ENCODE measurements around the gene ZFYVE28. TPM values are rescaled to one million over a fixed set of nuclear protein-coding genes. Genes with fewer than 3 reads are reported as not detected.

The ZFYVE28 gene
- total RNA-seq, 5 donors from 2014 or later (not counting 1 experiment from before 2014, with no cell fraction given) = 33.4 to 56.2 (median 45.4) TPM

- Mint-ChIP-seq H3K27ac (no peak overlapping the region), H3K36me3 (peaks cover 3% of the 10 kb centered on the region), H3K9me3 (no peaks in the 10 kb centered on the region), H3K4me3 (peak overlapping the region in 1 of 3 donors; percentile 84), H3K27me3 (no peaks in the 10 kb centered on the region), H3K4me1 (peaks cover 23 to 49% (median 25%) of the 10 kb centered on the region in 3 donors)
- Histone ChIP-seq H3K9me3 (no peaks in the 10 kb centered on the region), H3K36me3 (ENCODE audit: control insufficient read depth in 2 of 2, extremely low read depth in 1 of 2, insufficient read depth in 1 of 2, low read length in 1 of 2) (no peaks in the 10 kb centered on the region), H3K4me3 (ENCODE audit: control insufficient read depth in 1 of 2, extremely low read depth in 1 of 2, low read length in 1 of 2) (peak overlapping the region in 1 of 2 donors; percentile 67), H3K27me3 (replicated peaks in 1 of 2; ENCODE audit: control insufficient read depth in 2 of 2, extremely low read depth in 1 of 2, insufficient read depth in 2 of 2, low read length in 1 of 2) (peaks cover 0 to 14% of the 10 kb centered on the region in 2 experiments), H3K27ac (ENCODE audit: low read length) (no peak overlapping the region), H3K4me1 (ENCODE audit: control insufficient read depth in 1 of 2, extremely low read depth in 1 of 2, insufficient read depth in 2 of 2, low read length in 2 of 2) (peaks cover 0 to 29% of the 10 kb centered on the region in 2 experiments)
- 66% methylated on average over 13 of the region's 15 CpGs for WGBS (ENCODE audit: insufficient coverage)
- DNase-seq (no peak), ATAC-seq (replicated peaks in 1 of 4) (peak in 1 of 4 experiments; percentile 21)
- CTCF ChIA-PET = interaction anchor here in 1 of 2 donors (1.7 kb wide), 1 partner anchor 12 kb away, joined by 11 read pairs; no protein-coding TSS in a partner anchor
- POLR2A ChIA-PET = no interaction called here
Measured at GRCh38 chr4:2400841-2401609, 17.4 kb downstream of the ZFYVE28 start.

DNA sequence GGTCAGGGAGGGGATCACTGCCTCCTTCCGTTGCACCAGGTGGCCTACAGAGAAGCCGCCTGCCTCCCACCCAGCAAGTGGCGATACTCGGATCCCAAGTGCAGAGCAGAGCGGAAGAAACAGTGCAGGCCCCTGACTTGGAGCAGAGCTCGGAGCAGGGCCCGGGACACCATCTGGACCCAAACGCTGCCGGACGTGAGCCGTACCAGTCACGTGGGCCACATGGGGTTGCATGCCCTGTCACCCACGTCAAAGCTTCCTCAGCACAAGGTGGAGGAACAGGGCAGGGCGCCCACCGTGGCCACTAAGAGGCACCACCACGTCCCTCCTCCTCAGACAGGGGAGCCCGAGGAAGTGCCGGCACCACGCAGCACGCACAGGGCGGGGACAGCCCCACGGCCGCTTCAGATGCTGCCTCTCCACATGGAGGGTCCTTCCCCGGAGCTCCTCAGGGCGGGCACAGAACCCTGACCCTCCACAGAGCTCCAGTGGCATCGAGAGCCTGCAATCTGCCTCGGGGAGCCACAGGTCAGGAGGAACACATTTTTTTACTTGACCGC is 18.7 kb downstream of the ZFYVE28 start:
- ChIA-PET CTCF (interaction anchor here in 1 of 2 donors (0.7 kb wide), 1 partner anchor 13 kb away, joined by 3 read pairs; no protein-coding TSS in a partner anchor), POLR2A (interaction anchor here in 1 of 2 donors (0.5 to 0.7 kb wide), 2 partner anchors 12 to 15 kb away, joined by 3 read pairs; no protein-coding TSS in a partner anchor)
- Histone ChIP-seq H3K4me3 (ENCODE audit: control insufficient read depth in 1 of 2, extremely low read depth in 1 of 2, low read length in 1 of 2) (no peak overlapping the region), H3K27ac (ENCODE audit: low read length) (no peak overlapping the region), H3K4me1 (ENCODE audit: control insufficient read depth in 1 of 2, extremely low read depth in 1 of 2, insufficient read depth in 2 of 2, low read length in 2 of 2) (peaks cover 0 to 34% of the 10 kb centered on the region in 2 experiments), H3K9me3 (no peaks in the 10 kb centered on the region), H3K36me3 (ENCODE audit: control insufficient read depth in 2 of 2, extremely low read depth in 1 of 2, insufficient read depth in 1 of 2, low read length in 1 of 2) (no peaks in the 10 kb centered on the region), H3K27me3 (replicated peaks in 1 of 2; ENCODE audit: control insufficient read depth in 2 of 2, extremely low read depth in 1 of 2, insufficient read depth in 2 of 2, low read length in 1 of 2) (peaks cover 0 to 16% of the 10 kb centered on the region in 2 experiments)
- Mint-ChIP-seq H3K4me1 (peaks cover 28 to 54% (median 30%) of the 10 kb centered on the region in 3 donors), H3K9me3 (no peaks in the 10 kb centered on the region), H3K27ac (no peak overlapping the region), H3K36me3 (peaks cover 3% of the 10 kb centered on the region), H3K4me3 (no peak overlapping the region), H3K27me3 (no peaks in the 10 kb centered on the region)
- DNase-seq (no peak), ATAC-seq (replicated peaks in 1 of 4) (no peak)
- 82% methylated on average over 26 of the region's 28 CpGs for WGBS (ENCODE audit: insufficient coverage)

DNA sequence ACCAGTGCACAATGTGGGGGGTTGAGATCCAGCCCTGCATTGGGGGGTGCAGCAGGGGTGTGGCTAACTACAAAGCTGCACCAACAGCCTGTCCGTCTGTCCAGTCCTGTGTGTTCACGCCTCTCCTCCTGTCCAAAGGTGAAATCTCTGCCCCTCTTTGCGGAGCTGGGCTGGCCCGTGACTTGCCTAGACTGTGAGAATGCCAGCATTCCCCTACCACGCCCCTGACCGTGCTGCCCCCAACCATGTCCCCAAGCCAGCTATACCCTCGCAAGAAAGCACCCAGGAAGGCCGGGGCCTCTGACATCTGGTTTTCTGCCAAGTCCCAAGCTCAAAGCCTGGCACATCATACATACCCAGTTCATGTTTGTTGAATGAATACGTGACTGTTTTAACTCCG is 19.2 kb downstream of the ZFYVE28 start:
- 97% methylated on average over 7 of the region's 10 CpGs for WGBS (ENCODE audit: insufficient coverage)

DNA sequence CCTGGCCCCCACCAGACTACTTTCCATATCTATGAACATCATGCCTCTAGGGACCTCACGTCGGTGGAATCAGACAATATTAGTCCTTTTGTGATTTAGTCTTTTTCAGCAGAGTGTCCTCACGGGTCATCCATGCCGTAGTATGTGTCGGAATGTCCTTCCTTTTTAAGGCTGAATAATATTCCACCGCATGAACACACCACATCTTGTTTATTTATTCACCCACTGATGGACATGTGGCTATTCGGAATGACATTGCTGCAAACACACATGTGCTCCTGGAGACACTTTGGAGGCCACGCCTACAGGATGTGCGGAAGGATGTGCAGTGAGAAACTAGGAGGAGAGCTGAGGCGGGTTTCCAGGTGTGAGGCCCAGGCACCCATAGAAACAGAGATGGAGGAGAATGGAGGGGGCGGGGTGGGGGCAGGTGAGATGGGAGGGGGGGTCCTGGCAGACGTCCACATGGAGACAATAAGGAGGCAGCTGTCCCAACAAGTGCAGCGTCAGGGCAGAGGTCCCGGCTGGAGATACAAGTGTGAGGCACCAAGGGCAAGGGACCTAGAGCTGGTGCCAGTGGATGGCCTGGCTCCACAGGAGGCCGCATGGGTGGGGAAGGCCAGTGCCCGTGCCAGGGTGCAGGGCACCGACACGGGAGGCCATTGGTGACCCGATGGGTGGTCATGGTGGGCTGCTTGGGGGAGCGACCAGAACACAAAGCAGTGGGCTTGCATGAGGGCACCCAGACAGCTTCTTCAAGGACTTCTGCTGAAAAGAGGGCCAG is 20.7 kb downstream of the ZFYVE28 start:
- Mint-ChIP-seq H3K27me3 (no peaks in the 10 kb centered on the region), H3K9me3 (no peaks in the 10 kb centered on the region), H3K4me1 (peaks cover 38 to 60% (median 43%) of the 10 kb centered on the region in 3 donors), H3K4me3 (no peak overlapping the region), H3K27ac (no peak overlapping the region), H3K36me3 (peaks cover 3% of the 10 kb centered on the region)
- no peak overlapping the region for H3K4me3 ChIP-seq (ENCODE audit: control insufficient read depth in 1 of 2, extremely low read depth in 1 of 2, low read length in 1 of 2)
- H3K9me3 ChIP-seq = no peaks in the 10 kb centered on the region
- peaks cover 0 to 12% of the 10 kb centered on the region in 2 experiments for H3K27me3 ChIP-seq (replicated peaks in 1 of 2; ENCODE audit: control insufficient read depth in 2 of 2, extremely low read depth in 1 of 2, insufficient read depth in 2 of 2, low read length in 1 of 2)
- H3K36me3 ChIP-seq (ENCODE audit: control insufficient read depth in 2 of 2, extremely low read depth in 1 of 2, insufficient read depth in 1 of 2, low read length in 1 of 2) = no peaks in the 10 kb centered on the region
- ATAC-seq (replicated peaks in 1 of 4) (no peak), DNase-seq (no peak)
- no peak overlapping the region for H3K27ac ChIP-seq (ENCODE audit: low read length)
- POLR2A ChIA-PET = interaction anchor here in 1 of 2 donors (0.6 kb wide), 1 partner anchor 681 kb away, joined by 3 read pairs; no protein-coding TSS in a partner anchor
- 87% methylated on average over 14 of the region's 20 CpGs for WGBS (ENCODE audit: insufficient coverage)
- peaks cover 0 to 45% of the 10 kb centered on the region in 2 experiments for H3K4me1 ChIP-seq (ENCODE audit: control insufficient read depth in 1 of 2, extremely low read depth in 1 of 2, insufficient read depth in 2 of 2, low read length in 2 of 2)
- CTCF ChIA-PET = no interaction called here

More for the DNA sequence above, 19.2 kb downstream of the ZFYVE28 start:
- H3K27ac Mint-ChIP-seq = no peak overlapping the region
- Histone ChIP-seq H3K4me1 (ENCODE audit: control insufficient read depth in 1 of 2, extremely low read depth in 1 of 2, insufficient read depth in 2 of 2, low read length in 2 of 2) (peaks cover 0 to 39% of the 10 kb centered on the region in 2 experiments), H3K4me3 (ENCODE audit: control insufficient read depth in 1 of 2, extremely low read depth in 1 of 2, low read length in 1 of 2) (no peak overlapping the region), H3K36me3 (ENCODE audit: control insufficient read depth in 2 of 2, extremely low read depth in 1 of 2, insufficient read depth in 1 of 2, low read length in 1 of 2) (no peaks in the 10 kb centered on the region), H3K27me3 (replicated peaks in 1 of 2; ENCODE audit: control insufficient read depth in 2 of 2, extremely low read depth in 1 of 2, insufficient read depth in 2 of 2, low read length in 1 of 2) (peaks cover 0 to 16% of the 10 kb centered on the region in 2 experiments), H3K27ac (ENCODE audit: low read length) (no peak overlapping the region), H3K9me3 (no peaks in the 10 kb centered on the region)
- no peaks in the 10 kb centered on the region for H3K27me3 Mint-ChIP-seq
- POLR2A ChIA-PET = no interaction called here
- DNase-seq (no peak), ATAC-seq (replicated peaks in 1 of 4) (no peak)
- H3K9me3 Mint-ChIP-seq = no peaks in the 10 kb centered on the region
- H3K4me3 Mint-ChIP-seq = no peak overlapping the region
- peaks cover 30 to 56% (median 33%) of the 10 kb centered on the region in 3 donors for H3K4me1 Mint-ChIP-seq
- H3K36me3 Mint-ChIP-seq = peaks cover 3% of the 10 kb centered on the region
- CTCF ChIA-PET = interaction anchor here in 1 of 2 donors (0.7 kb wide), 1 partner anchor 13 kb away, joined by 3 read pairs; no protein-coding TSS in a partner anchor

GRCh38 chr4:2396781-2397368 is 21.6 kb downstream of the ZFYVE28 start:
- no peaks in the 10 kb centered on the region for H3K36me3 ChIP-seq (ENCODE audit: control insufficient read depth in 2 of 2, extremely low read depth in 1 of 2, insufficient read depth in 1 of 2, low read length in 1 of 2)
- no peak for ATAC-seq (replicated peaks in 1 of 4)
- DNase-seq = no peak
- H3K27me3 Mint-ChIP-seq = peaks cover 0 to 3% of the 10 kb centered on the region in 2 donors
- ChIA-PET CTCF (interaction anchor here in 1 of 2 donors (0.6 kb wide), 1 partner anchor 12 kb away, joined by 4 read pairs; no protein-coding TSS in a partner anchor), POLR2A (interaction anchor here in 1 of 2 donors (0.7 kb wide), 1 partner anchor 97 kb away, joined by 16 read pairs; no protein-coding TSS in a partner anchor)
- H3K27me3 ChIP-seq (replicated peaks in 1 of 2; ENCODE audit: control insufficient read depth in 2 of 2, extremely low read depth in 1 of 2, insufficient read depth in 2 of 2, low read length in 1 of 2) = peaks cover 5 to 10% of the 10 kb centered on the region in 2 experiments
- H3K27ac Mint-ChIP-seq = no peak overlapping the region
- H3K4me3 ChIP-seq (ENCODE audit: control insufficient read depth in 1 of 2, extremely low read depth in 1 of 2, low read length in 1 of 2) = no peak overlapping the region
- peaks cover 3% of the 10 kb centered on the region for H3K36me3 Mint-ChIP-seq
- peaks cover 35 to 57% (median 36%) of the 10 kb centered on the region in 3 donors for H3K4me1 Mint-ChIP-seq
- H3K9me3 ChIP-seq = no peaks in the 10 kb centered on the region
- H3K4me3 Mint-ChIP-seq = no peak overlapping the region
- H3K27ac ChIP-seq (ENCODE audit: low read length) = no peak overlapping the region
- WGBS (ENCODE audit: insufficient coverage) = 84% methylated on average over 11 of the region's 21 CpGs
- peaks cover 0 to 36% of the 10 kb centered on the region in 2 experiments for H3K4me1 ChIP-seq (ENCODE audit: control insufficient read depth in 1 of 2, extremely low read depth in 1 of 2, insufficient read depth in 2 of 2, low read length in 2 of 2)
- H3K9me3 Mint-ChIP-seq = no peaks in the 10 kb centered on the region
